GM12878 (cell line): ENCODE data around the gene OR10A3. TPM values are rescaled to one million over a fixed set of nuclear protein-coding genes. Genes with fewer than 3 reads are reported as not detected.

Experiments used
- ATAC-seq: fragments of 200-7000 bp; cut with Tn5 transposase; 3 replicates; pipeline ENCODE4 v1.9.1; 2020; ENCODE audit warnings: mild to moderate bottlenecking, moderate library complexity
- BruUV-seq: library from RNA; stranded (reverse); fragments of 400-500 nt; replicated peaks from 2 replicates; lab custom pipeline; 2021; lab: Mats Ljungman, UMichigan
- CTCF ChIA-PET: fragments of 300-600 bp; sonication (Branson Sonifier 250); formaldehyde crosslinking; extraction: SDS; loops from one replicate; lab custom pipeline; 2021; ENCODE audit warnings: inconsistent platforms; lab: Yijun Ruan, JAX
- POLR2A ChIA-PET: fragments of 350-600 bp; formaldehyde crosslinking; extraction: SDS; loops from one replicate; lab custom pipeline; 2021; ENCODE audit warnings: inconsistent platforms; lab: Charles Lee
- RAD21 ChIA-PET: fragments of 300-600 bp; sonication (Branson Sonifier 250); formaldehyde crosslinking; loops from one replicate; lab custom pipeline; 2023; ENCODE audit warnings: antibody characterized with exemption; ENCODE audit not compliant: unreplicated experiment; lab: Charles Lee
- SMC1A ChIA-PET: fragments of 300-600 bp; sonication (Branson Sonifier 250); formaldehyde crosslinking; loops from one replicate; lab custom pipeline; 2023; ENCODE audit not compliant: unreplicated experiment, uncharacterized antibody; lab: Charles Lee
- DNase-seq: peaks from one replicate; pipeline ENCODE4 v3.0.0-alpha.2; 2011; ENCODE audit warnings: low read depth, low spot score
- FAIRE-seq: peaks from 3 replicates; lab custom pipeline; 2011; peaks lifted over from hg19 to GRCh38; lab: Jason Lieb, UNC
- H2AFZ ChIP-seq: 2 replicates; pipeline ENCODE4 v1.6.0; 2011; ENCODE audit warnings: low read depth, low read length, control low read depth; ENCODE audit not compliant: control insufficient read depth
- H3K27ac ChIP-seq: 2 replicates; pipeline ENCODE4 v1.5.1; 2011; ENCODE audit warnings: control low read depth; ENCODE audit not compliant: control insufficient read depth, insufficient read depth
- H3K27me3 ChIP-seq, 2 experiments: replicated peaks in 1 of 2; 2 replicates each; pipeline versions ENCODE4 v1.6.0 to v1.6.1; 2011; ENCODE audit warnings: low read length in 1 of 2; ENCODE audit not compliant: control insufficient read depth in 2 of 2, insufficient read depth in 2 of 2
- H3K36me3 ChIP-seq, 2 experiments: 2 replicates each; pipeline ENCODE4 v1.5.1; 2011; ENCODE audit warnings: low read length in 1 of 2; ENCODE audit not compliant: control insufficient read depth in 2 of 2, insufficient read depth in 2 of 2
- H3K4me1 ChIP-seq: 2 replicates; pipeline ENCODE4 v1.6.1; 2011; ENCODE audit warnings: mild to moderate bottlenecking, low read length, moderate library complexity, mixed read lengths; ENCODE audit not compliant: control insufficient read depth, insufficient read depth
- H3K4me2 ChIP-seq: 2 replicates; pipeline ENCODE4 v1.6.0; 2011; ENCODE audit warnings: control low read depth; ENCODE audit not compliant: control insufficient read depth, insufficient read depth
- H3K4me3 ChIP-seq: fragments of 200-600 bp; sonication (generic); 2 replicates; pipeline ENCODE4 v1.5.1; 2016
- H3K79me2 ChIP-seq: 2 replicates; pipeline ENCODE4 v1.6.0; 2011; ENCODE audit warnings: low read length; ENCODE audit not compliant: control insufficient read depth, insufficient read depth
- H3K9ac ChIP-seq: 2 replicates; pipeline ENCODE4 v1.8.0; 2011; ENCODE audit warnings: low read length, control low read depth, mixed read lengths; ENCODE audit not compliant: control insufficient read depth, insufficient read depth
- H3K9me3 ChIP-seq: replicated peaks from 3 replicates; pipeline ENCODE4 v1.5.1; 2011; ENCODE audit warnings: mild to moderate bottlenecking, low read length; ENCODE audit not compliant: control insufficient read depth, insufficient read depth
- H4K20me1 ChIP-seq: 2 replicates; pipeline ENCODE4 v1.6.0; 2011; ENCODE audit not compliant: control insufficient read depth, insufficient read depth
- RUNX3 ChIP-seq: IDR thresholded peaks from 2 replicates; pipeline ENCODE4 v1.6.1; 2012; ENCODE audit warnings: low read length, inconsistent platforms
- TCF3 ChIP-seq: IDR thresholded peaks from 2 replicates; pipeline ENCODE4 v1.6.1; 2012; ENCODE audit warnings: low read depth, mild to moderate bottlenecking, low read length, borderline replicate concordance; ENCODE audit not compliant: insufficient read depth
- WGBS: methylation state at CpG from one replicate; pipeline ENCODE4 v1.1.6; 2016; ENCODE audit warnings: low lambda C conversion rate; ENCODE audit not compliant: insufficient replicate concordance, insufficient coverage; ENCODE audit errors: missing lambda C conversion rate; 5-methylcytosine and 5-hydroxymethylcytosine counted together
- in situ Hi-C: fragments of 300-500 bp; cut with MboI; formaldehyde crosslinking; loops from 9 replicates; pipeline ENCODE4 v1.14.3; 2018; ENCODE audit warnings: mixed read lengths
- intact Hi-C: fragments of 100-400 bp; cut with micrococcal nuclease; formaldehyde crosslinking; loops from one replicate; pipeline ENCODE4 v1.14.2; 2022; ENCODE audit not compliant: unreplicated experiment
- polyA plus RNA-seq, 11 experiments: library from polyadenylated mRNA; depleted of rRNA in 4 of 11; unstranded in 6 of 11; stranded (reverse) in 5 of 11; fragments of >200 nt; fragmentation: Nextera tagmentation in 4 of 11; fragmentation: Illumina TruSeq in 1 of 11; extraction: Ambion mirVana in 4 of 11; extraction: Trizol in 1 of 11; gene quantifications; 1 replicate in 1 of 11; 2 replicates in 10 of 11; pipeline versions ENCODE4 v1.2.1 to v1.2.3, GENCODE V29; 2011 to 2016; ENCODE audit warnings: inconsistent platforms in 2 of 11, missing spikeins in 2 of 11, low read depth in 1 of 11
- total RNA-seq, 4 experiments: library from RNA; depleted of rRNA in 3 of 4; stranded (reverse); fragments of >200 nt in 3 of 4; fragmentation: Illumina TruSeq in 1 of 4; extraction: Trizol in 1 of 4; gene quantifications; 2 replicates each; pipeline versions ENCODE4 v1.2.1 to v1.2.3, GENCODE V29; 2013 to 2021
- TF ChIP-seq, protein P1 (sequence below): fragments of 450-650 bp; conservative IDR thresholded peaks from 2 replicates; pipeline ENCODE4 v1.6.1; 2017; ENCODE audit warnings: mild to moderate bottlenecking, moderate library complexity

The OR10A3 gene
- total and polyA plus RNA-seq, 10 of the 15 experiments (the other 5 are each of a cell fraction or from before 2014, with no cell fraction given), result 0.04 TPM; not detected in 9

DNA sequence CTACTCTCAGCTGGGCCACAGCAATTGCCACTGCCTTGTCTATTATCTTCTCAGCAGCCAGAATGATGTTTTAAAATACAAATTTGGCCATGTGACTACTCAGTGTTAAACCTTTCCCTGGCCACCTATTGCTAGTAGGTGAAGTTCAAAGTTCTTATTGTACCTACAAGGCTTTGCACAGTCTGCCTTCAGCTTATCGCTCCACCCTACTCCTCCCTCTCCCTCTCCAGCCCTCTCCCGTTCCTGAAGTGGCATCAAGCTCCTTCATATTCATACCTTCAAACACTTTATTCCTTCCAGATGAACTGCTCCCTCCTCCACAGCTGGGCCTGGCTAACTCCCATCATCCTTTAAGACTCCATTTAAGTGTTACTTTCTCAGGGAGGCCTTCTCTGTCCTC, 47.7 kb downstream of the OR10A3 start:
- no peaks in the 10 kb centered on the region for H3K36me3 ChIP-seq
- ChIA-PET RAD21 (interaction anchor here (0.6 to 8.4 kb wide), 4 partner anchors 90 to 916 kb away, joined by 3 to 161 read pairs (median 8); partner anchors contain the start of gene EIF3F), SMC1A (interaction anchor here (0.7 to 8.4 kb wide), 5 partner anchors 91 to 208 kb away, joined by 3 to 190 read pairs (median 4); partner anchors contain the start of gene EIF3F), CTCF (interaction anchor here (1.1 to 8.4 kb wide), 8 partner anchors 9 to 208 kb away, joined by 3 to 271 read pairs (median 12); partner anchors contain the start of gene EIF3F), POLR2A (interaction anchor here (1.7 to 5.6 kb wide), 2 partner anchors 90 to 93 kb away, joined by 8 to 29 read pairs; partner anchors contain the start of gene EIF3F)
- FAIRE-seq, result no peak
- WGBS, result 45% methylated on average over 2 of the region's 2 CpGs
- H3K79me2 ChIP-seq, result no peaks in the 10 kb centered on the region
- H2AFZ ChIP-seq, result no peak overlapping the region; the same call in 1 of the 2 replicates
- peaks cover 14% of the 10 kb centered on the region for H3K4me1 ChIP-seq
- in situ Hi-C loops (loop anchor here (5.0 kb wide), 1 partner anchor 94 kb away; the partner anchor contains the start of gene EIF3F), intact Hi-C loops (loop anchor here (10.0 kb wide), 1 partner anchor 201 kb away; no protein-coding TSS in a partner anchor)
- ATAC-seq, result no peak
- no peak for TF ChIP-seq RUNX3
- TF ChIP-seq, protein P1, sequence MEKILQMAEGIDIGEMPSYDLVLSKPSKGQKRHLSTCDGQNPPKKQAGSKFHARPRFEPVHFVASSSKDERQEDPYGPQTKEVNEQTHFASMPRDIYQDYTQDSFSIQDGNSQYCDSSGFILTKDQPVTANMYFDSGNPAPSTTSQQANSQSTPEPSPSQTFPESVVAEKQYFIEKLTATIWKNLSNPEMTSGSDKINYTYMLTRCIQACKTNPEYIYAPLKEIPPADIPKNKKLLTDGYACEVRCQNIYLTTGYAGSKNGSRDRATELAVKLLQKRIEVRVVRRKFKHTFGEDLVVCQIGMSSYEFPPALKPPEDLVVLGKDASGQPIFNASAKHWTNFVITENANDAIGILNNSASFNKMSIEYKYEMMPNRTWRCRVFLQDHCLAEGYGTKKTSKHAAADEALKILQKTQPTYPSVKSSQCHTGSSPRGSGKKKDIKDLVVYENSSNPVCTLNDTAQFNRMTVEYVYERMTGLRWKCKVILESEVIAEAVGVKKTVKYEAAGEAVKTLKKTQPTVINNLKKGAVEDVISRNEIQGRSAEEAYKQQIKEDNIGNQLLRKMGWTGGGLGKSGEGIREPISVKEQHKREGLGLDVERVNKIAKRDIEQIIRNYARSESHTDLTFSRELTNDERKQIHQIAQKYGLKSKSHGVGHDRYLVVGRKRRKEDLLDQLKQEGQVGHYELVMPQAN, result no peak
- no peak for TF ChIP-seq TCF3
- no peak overlapping the region for H3K27ac ChIP-seq
- no peak overlapping the region for H3K4me3 ChIP-seq
- no peaks in the 10 kb centered on the region for H3K9me3 ChIP-seq
- no TSS peak for BruUV-seq
- no peak overlapping the region for H3K9ac ChIP-seq
- H4K20me1 ChIP-seq, result no peaks in the 10 kb centered on the region
- H3K27me3 ChIP-seq, result no peaks in the 10 kb centered on the region; a peak in 1 of 4 replicates
- no peak overlapping the region for H3K4me2 ChIP-seq
- no peak for DNase-seq
